Testis (tissue), 3 donors: ENCODE results near the gene GPR155. TPM values are rescaled to one million over a fixed set of nuclear protein-coding genes. Genes with fewer than 3 reads are reported as not detected.

Experiments used
- DNase-seq: peaks from one replicate; pipeline ENCODE4 v3.0.0-alpha.2; 2019
- H3K27ac ChIP-seq, 2 donors: fragments of 200-600 bp; sonication (generic); one replicate each; pipeline ENCODE4 v1.5.1; 2019
- H3K27me3 ChIP-seq: fragments of 200-600 bp; sonication (generic); one replicate; pipeline ENCODE4 v1.5.1; 2019
- H3K36me3 ChIP-seq: fragments of 200-600 bp; sonication (generic); one replicate; pipeline ENCODE4 v1.5.1; 2017; ENCODE audit warnings: low read depth; ENCODE audit errors: missing control alignments
- H3K4me1 ChIP-seq: fragments of 200-600 bp; sonication (generic); one replicate; pipeline ENCODE4 v1.5.1; 2019
- H3K4me3 ChIP-seq, 2 donors: fragments of 200-600 bp; sonication (generic); one replicate each; pipeline ENCODE4 v1.5.1; 2017 to 2019
- H3K9me3 ChIP-seq: fragments of 200-600 bp; sonication (generic); one replicate; pipeline ENCODE4 v1.5.1; 2017
- CTCF ChIP-seq, 3 experiments: fragments of 450-650 bp in 2 of 3; fragments of 200-600 bp in 1 of 3; sonication (generic) in 1 of 3; IDR thresholded peaks; one replicate each; pipeline ENCODE4 v1.5.1; 2016 to 2019; ENCODE audit warnings: antibody characterized with exemption in 3 of 3, mild to moderate bottlenecking in 2 of 3, moderate library complexity in 1 of 3
- POLR2A ChIP-seq: fragments of 450-650 bp; IDR thresholded peaks from one replicate; pipeline ENCODE4 v1.6.1; 2017; ENCODE audit warnings: antibody characterized with exemption, mild to moderate bottlenecking, moderate library complexity
- WGBS, 2 donors: methylation state at CpG; one replicate each; pipeline ENCODE4 v1.1.5; 2018; 5-methylcytosine and 5-hydroxymethylcytosine counted together
- intact Hi-C: fragments of 100-400 bp; cut with DNase I; formaldehyde crosslinking; loops from one replicate; pipeline ENCODE4 v1.15.1; 2023; ENCODE audit warnings: low total_unique reads
- polyA plus RNA-seq: library from polyadenylated mRNA; stranded (reverse); fragments of 350-450 nt; fragmentation: Illumina TruSeq; extraction: RNeasy Lipid Tissue Mini Kit (QIAGEN cat#74804); gene quantifications from one replicate; pipeline ENCODE4 v1.2.3, GENCODE V29; 2014; ENCODE audit warnings: low read depth, low replicate concordance; ENCODE audit not compliant: insufficient read depth
- total RNA-seq, 2 donors: library from RNA; depleted of rRNA; stranded (reverse); fragments of >200 nt; gene quantifications; one replicate each; pipeline ENCODE4 v1.2.3, GENCODE V29; 2016

GPR155 gene
- total and polyA plus RNA-seq, 3 donors from 2014 or later = 2.5 to 4.0 (median 3.6) TPM

- no peak for DNase-seq
- no peaks in the 10 kb centered on the region for H3K27me3 ChIP-seq
- H3K4me1 ChIP-seq = no peaks in the 10 kb centered on the region
- no peak overlapping the region for H3K4me3 ChIP-seq
- intact Hi-C loops = no loop called here
- no peak overlapping the region for H3K27ac ChIP-seq
- 89 to 91% methylated on average over 3 of the region's 3 CpGs for WGBS, 2 donors
- TF ChIP-seq CTCF (IDR thresholded peaks at IDR 0.05) (no peak), POLR2A (no peak)
- no peaks in the 10 kb centered on the region for H3K36me3 ChIP-seq
- no peaks in the 10 kb centered on the region for H3K9me3 ChIP-seq
Observed at GRCh38 chr2:174527959-174528358, 41.1 kb upstream of the GPR155 start.

DNA sequence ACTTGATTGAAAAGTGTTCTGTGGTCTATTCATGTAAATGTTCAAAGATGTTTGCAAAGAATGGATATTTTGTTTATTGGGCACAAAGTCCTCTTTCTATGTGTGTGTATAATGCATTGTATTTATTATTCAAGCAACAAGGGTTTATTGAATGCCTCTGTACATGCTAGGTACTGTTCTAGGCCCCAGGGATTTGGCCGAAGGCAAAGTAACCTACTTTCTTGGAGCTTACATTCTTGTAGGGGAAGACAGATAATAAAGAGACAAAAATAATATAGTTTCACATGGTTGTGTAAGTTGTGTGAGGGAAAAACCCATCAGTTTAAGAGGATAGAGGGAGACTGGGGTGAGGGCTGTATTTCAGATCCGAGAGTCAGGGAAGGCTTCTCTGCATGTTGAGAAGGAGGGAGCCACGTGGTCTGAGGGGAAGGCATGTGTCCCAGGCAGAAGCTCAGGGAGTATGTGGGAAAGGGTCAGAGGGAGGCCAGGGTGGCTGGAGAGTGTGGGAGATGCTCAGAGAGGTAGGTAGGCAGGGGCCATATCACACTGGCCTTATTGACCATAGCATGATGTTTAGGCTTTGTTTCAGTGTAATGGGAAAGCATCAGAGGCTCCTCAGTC is 40.4 kb upstream of the GPR155 start:
- intact Hi-C loops = no loop called here
- H3K36me3 ChIP-seq = no peaks in the 10 kb centered on the region
- no peak overlapping the region for H3K27ac ChIP-seq

DNA sequence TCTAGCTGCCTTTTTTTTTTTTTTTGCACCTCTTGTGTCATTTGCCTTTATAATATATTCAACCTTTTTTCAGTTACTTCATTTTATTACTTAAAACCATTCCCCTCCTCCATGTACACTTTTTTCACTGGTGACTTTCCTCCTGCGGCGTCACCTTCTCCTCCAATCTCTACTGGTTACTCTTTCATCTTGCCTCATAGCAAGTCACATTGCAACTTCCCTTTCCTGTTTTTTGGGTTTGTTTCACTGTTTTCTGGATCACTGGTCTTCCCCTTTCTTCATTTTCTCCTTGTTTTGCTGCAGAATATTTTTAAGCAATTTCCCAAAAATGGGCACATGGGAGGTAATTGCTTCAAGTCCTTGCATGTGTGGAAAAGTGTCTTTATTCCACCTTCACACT is 37.7 kb upstream of the GPR155 start:
- no peaks in the 10 kb centered on the region for H3K9me3 ChIP-seq
- no peaks in the 10 kb centered on the region for H3K36me3 ChIP-seq
- H3K4me3 ChIP-seq = no peak overlapping the region
- intact Hi-C loops = no loop called here
- DNase-seq = no peak
- WGBS, 2 donors = 87 to 98% methylated on average over 2 of the region's 2 CpGs
- H3K4me1 ChIP-seq = no peaks in the 10 kb centered on the region
- TF ChIP-seq CTCF (IDR thresholded peaks at IDR 0.05) = no peak
- no peak for TF ChIP-seq POLR2A
- no peaks in the 10 kb centered on the region for H3K27me3 ChIP-seq
- H3K27ac ChIP-seq = no peak overlapping the region

More for the DNA sequence above, 40.4 kb upstream of the GPR155 start:
- no peaks in the 10 kb centered on the region for H3K27me3 ChIP-seq
- no peaks in the 10 kb centered on the region for H3K4me1 ChIP-seq
- no peak for TF ChIP-seq CTCF (IDR thresholded peaks at IDR 0.05)
- TF ChIP-seq POLR2A = no peak
- no peak for DNase-seq
- WGBS, 2 donors = 84 to 88% methylated on average over 3 of the region's 3 CpGs
- no peak overlapping the region for H3K4me3 ChIP-seq
- H3K9me3 ChIP-seq = no peaks in the 10 kb centered on the region

DNA sequence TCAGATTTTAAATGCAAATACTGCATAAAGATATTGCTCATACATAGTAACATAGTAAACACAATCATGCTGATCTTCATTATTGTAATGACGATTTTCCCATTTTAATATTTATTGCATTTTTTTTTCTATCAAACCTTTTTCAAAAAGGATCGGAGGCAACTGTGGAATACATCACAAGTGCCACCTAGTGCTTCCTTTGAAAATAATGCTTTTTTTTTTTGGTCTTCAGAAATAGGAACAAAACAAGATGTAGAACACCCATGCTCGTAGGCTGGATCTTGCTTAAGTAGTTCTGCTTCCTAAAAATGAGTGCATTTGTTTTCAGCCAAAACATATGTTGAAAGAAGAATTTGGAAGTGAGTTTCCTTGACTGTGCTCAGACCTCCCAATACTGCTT is 35.7 kb upstream of the GPR155 start:
- Histone ChIP-seq H3K27ac (no peak overlapping the region), H3K9me3 (no peaks in the 10 kb centered on the region), H3K4me1 (no peaks in the 10 kb centered on the region), H3K36me3 (no peaks in the 10 kb centered on the region), H3K27me3 (no peaks in the 10 kb centered on the region), H3K4me3 (no peak overlapping the region)
- DNase-seq = no peak
- intact Hi-C loops = no loop called here
- peak in 2 of 3 experiments; percentile 14 to 36 for TF ChIP-seq CTCF (IDR thresholded peaks at IDR 0.05)
- no peak for TF ChIP-seq POLR2A
- 26 to 32% methylated on average over 3 of the region's 3 CpGs for WGBS, 2 donors

GRCh38 chr2:174518395-174518794 is 31.6 kb upstream of the GPR155 start:
- 79 to 85% methylated on average over 2 of the region's 2 CpGs for WGBS, 2 donors

More at GRCh38 chr2:174518395-174518794, 31.6 kb upstream of the GPR155 start:
- no peak for DNase-seq
- TF ChIP-seq CTCF (IDR thresholded peaks at IDR 0.05) = no peak
- no peak for TF ChIP-seq POLR2A
- H3K9me3 ChIP-seq = no peaks in the 10 kb centered on the region
- H3K27me3 ChIP-seq = no peaks in the 10 kb centered on the region
- H3K27ac ChIP-seq = no peak overlapping the region
- no peaks in the 10 kb centered on the region for H3K36me3 ChIP-seq
- intact Hi-C loops = no loop called here
- H3K4me1 ChIP-seq = no peaks in the 10 kb centered on the region
- no peak overlapping the region for H3K4me3 ChIP-seq
